Epithelial cell of esophagus (primary cell): Measurements from ENCODE around the gene SGK1.

Experiments used
- DNase-seq: peaks from one replicate; pipeline ENCODE4 v3.0.0; 2010; ENCODE audit warnings: low read depth
- H3K4me3 ChIP-seq: 2 replicates; pipeline ENCODE4 v1.5.1; 2011; ENCODE audit warnings: mild to moderate bottlenecking, low read length, control low read depth
- TF ChIP-seq, protein P1 (sequence below): IDR thresholded peaks from 2 replicates; pipeline ENCODE4 v1.5.1; 2011; ENCODE audit warnings: low read depth, mild to moderate bottlenecking, low read length, control low read depth, inconsistent platforms; ENCODE audit not compliant: insufficient read depth; ENCODE audit errors: missing control alignments

The SGK1 gene

DNA sequence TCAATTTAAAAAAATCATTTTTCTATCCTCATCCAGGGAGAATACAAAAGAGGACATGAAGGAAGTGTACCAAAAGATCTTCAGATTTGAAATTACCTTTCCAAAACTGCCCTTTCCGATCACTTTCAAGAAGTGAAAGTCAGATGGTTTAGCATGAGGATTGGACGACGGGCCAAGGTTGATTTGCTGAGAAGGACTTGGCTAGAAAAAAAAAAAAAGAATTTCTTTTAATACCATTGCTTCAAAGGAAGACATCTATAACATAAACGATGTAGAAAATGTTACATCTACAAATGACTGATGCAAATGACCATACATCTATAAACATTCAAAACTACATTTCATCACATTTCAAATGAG, 144.6 kb downstream of the SGK1 start:
- DNase-seq, result no peak
- H3K4me3 ChIP-seq, result peak overlapping the region; percentile 95
- TF ChIP-seq, protein P1, sequence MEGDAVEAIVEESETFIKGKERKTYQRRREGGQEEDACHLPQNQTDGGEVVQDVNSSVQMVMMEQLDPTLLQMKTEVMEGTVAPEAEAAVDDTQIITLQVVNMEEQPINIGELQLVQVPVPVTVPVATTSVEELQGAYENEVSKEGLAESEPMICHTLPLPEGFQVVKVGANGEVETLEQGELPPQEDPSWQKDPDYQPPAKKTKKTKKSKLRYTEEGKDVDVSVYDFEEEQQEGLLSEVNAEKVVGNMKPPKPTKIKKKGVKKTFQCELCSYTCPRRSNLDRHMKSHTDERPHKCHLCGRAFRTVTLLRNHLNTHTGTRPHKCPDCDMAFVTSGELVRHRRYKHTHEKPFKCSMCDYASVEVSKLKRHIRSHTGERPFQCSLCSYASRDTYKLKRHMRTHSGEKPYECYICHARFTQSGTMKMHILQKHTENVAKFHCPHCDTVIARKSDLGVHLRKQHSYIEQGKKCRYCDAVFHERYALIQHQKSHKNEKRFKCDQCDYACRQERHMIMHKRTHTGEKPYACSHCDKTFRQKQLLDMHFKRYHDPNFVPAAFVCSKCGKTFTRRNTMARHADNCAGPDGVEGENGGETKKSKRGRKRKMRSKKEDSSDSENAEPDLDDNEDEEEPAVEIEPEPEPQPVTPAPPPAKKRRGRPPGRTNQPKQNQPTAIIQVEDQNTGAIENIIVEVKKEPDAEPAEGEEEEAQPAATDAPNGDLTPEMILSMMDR, result no peak

DNA sequence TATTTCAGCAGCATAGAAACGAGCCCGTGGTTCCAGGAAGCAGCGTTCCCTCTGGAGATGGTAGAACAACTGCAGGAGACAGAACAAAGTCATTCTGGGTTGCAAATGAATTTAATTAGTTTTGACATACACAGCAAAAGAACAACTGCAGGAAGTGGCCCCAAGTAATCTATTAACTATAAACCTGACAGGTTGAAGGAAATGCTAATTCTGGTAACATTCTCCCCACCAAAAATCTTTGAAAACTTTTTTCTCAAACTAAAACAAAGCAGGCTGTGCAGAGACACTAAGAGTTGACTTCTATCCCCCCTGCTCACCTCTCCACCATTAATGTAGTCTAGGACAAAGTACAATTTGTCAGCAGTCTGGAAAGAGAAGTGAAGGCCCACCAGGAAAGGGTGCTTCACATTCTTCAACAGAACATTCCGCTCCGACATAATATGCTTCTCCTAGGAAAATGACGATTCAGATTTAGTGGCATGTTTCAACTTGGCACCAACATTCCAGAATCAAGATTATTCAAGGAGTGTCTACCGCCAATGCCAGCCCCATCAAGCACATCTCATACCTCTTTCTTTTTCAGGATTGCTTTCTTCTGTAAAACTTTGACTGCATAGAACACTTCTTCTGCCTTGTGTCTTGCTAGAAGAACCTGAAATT, 145.1 kb downstream of the SGK1 start:
- peak; percentile 74 for DNase-seq
- H3K4me3 ChIP-seq, result peak overlapping the region; percentile 95
- TF ChIP-seq, protein P1, result no peak

DNA sequence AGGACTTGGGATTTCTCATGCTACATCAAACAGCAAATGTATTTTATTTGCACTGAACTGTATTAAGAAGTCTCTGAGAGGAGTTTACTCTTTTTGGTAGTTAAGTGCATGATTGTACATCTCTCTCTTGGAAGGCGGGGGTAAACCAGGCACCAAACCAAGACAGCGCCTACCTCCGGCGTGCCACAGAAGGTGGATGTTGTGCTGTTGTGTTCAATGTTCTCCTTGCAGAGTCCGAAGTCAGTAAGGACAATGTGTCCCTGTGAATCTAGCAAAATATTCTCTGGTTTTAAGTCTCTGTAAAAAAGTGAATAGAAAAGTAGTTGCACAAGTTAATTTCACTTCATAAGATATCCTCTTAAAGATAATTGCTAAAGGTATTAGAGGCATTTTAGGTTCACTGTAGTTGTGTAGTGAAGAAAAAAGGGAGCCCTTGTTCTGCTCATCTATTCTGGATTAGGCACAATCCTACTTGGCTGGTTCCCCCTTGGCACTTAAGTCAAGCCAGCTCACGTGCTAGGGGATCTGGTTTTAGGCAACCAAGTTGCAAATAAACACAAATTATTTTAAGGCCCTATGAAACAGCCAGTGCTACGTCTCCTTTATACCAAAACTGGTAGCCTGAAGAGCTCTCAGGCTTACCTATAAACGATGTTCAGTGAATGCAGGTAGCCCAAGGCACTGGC, 145.7 kb downstream of the SGK1 start:
- no peak for DNase-seq
- TF ChIP-seq, protein P1, result no peak
- peak overlapping the region; percentile 95 for H3K4me3 ChIP-seq

DNA sequence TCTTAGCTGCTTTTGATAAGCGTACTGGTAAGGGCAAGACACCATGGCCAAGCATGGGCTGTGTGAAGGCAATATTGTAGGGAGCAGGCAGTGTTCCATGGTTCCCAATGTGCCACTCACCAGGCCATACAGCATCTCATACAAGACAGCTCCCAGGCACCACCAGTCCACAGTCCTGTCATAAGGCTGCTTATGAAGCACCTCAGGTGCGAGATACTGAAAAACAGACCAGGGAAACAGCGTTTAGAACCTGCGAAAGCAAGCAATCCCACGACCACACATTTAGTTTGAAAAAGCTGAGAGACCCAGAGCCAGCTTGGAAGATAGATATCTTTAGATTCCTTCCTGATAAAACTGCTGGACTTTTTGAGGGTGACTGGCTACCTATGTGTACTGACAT, 146.4 kb downstream of the SGK1 start:
- H3K4me3 ChIP-seq, result peak overlapping the region; percentile 95
- TF ChIP-seq, protein P1, result no peak
- DNase-seq, result no peak

DNA sequence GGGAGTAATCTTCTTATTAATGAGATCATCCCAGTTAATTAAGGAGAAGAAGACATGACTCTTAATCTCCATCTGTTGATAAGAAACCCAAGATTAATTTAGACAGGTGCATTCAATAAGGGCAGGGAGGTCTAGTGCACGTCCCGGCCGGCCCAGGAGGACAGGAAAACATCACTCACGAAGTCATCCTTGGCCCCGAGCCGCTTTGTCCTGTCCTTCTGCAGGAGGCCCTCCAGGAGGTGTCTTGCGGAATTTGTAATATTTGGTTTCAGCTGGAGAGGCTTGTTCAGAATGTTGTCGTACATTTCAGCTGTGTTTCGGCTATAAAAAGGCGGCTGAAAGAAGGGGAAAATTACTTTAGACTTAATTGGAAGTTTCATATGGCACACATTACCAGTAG, 147.1 kb downstream of the SGK1 start:
- no peak for DNase-seq
- TF ChIP-seq, protein P1, result no peak
- peak overlapping the region; percentile 95 for H3K4me3 ChIP-seq

DNA sequence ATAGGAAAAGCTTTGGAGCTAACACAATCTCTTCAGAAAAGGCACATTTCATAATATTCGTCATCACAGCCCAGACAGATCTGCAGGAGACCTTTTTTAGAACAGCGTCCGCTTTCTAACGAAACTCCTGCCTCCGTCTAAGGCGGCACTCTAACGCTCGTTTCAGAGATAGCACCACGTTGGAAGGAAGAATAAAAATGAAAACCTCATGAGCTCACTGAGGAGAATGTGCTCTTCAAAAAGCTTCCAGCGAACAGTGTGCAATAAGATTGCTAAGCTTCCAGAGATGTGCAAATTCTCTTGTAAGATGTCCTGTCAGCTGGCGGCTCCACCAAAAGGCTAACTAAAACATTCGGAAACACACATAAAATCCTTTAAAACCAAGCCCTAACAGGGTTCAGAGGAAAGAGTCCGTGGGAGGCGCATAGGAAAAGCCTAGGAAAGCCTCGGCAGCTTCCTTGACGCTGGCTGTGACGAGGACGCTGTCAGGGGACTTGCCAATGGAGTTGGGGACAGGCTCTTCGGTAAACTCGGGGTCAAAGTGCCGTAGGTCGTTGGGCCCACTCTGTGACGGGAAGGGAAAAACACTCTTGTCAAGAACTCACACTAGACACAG, 147.9 kb downstream of the SGK1 start:
- peak overlapping the region; percentile 2 for H3K4me3 ChIP-seq
- DNase-seq, result no peak

More for the DNA sequence above, 147.9 kb downstream of the SGK1 start:
- TF ChIP-seq, protein P1, result no peak
